Cardiac fibroblast (primary cell): ENCODE data around the gene TRMT1.

Source experiments
- DNase-seq, 2 donors: peaks; one replicate each; pipeline versions ENCODE4 v3.0.0 to v3.0.0-alpha.2; 2010; ENCODE audit warnings: low read depth in 2 of 2
- H3K4me3 ChIP-seq, 2 donors: replicated peaks in 1 of 2; 1 replicate in 1 of 2; 2 replicates in 1 of 2; pipeline ENCODE4 v1.5.1; 2011; ENCODE audit warnings: low read depth in 2 of 2, low read length in 2 of 2, mild to moderate bottlenecking in 2 of 2, moderate library complexity in 1 of 2
- TF ChIP-seq, protein P1 (sequence below): IDR thresholded peaks from one replicate; pipeline ENCODE4 v1.5.1; 2011; ENCODE audit warnings: low read depth, mild to moderate bottlenecking, low read length, inconsistent platforms

The TRMT1 gene

DNA sequence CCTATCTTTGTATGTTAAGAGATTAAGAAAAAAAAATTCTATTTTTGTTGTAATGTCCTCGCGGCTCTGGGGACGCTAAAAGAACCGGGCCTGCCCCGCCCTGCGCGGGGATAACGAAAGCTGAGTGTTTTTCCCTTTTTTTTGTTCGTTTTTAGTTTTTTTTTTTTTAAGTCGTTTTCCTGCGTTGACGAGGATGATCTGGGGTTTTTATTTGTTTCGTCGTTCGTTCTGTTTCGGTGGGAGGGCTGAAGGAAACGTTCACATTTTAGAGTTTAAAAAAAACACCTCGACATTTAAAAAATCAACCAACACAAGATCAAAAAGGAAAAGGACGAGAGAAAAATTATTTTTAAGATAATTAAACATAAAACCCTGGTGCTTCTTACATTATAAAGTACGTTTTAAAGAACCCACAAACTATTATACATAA lies 19.5 kb downstream of the TRMT1 start:
- no peak for DNase-seq
- H3K4me3 ChIP-seq, result no peak overlapping the region
- TF ChIP-seq, protein P1, sequence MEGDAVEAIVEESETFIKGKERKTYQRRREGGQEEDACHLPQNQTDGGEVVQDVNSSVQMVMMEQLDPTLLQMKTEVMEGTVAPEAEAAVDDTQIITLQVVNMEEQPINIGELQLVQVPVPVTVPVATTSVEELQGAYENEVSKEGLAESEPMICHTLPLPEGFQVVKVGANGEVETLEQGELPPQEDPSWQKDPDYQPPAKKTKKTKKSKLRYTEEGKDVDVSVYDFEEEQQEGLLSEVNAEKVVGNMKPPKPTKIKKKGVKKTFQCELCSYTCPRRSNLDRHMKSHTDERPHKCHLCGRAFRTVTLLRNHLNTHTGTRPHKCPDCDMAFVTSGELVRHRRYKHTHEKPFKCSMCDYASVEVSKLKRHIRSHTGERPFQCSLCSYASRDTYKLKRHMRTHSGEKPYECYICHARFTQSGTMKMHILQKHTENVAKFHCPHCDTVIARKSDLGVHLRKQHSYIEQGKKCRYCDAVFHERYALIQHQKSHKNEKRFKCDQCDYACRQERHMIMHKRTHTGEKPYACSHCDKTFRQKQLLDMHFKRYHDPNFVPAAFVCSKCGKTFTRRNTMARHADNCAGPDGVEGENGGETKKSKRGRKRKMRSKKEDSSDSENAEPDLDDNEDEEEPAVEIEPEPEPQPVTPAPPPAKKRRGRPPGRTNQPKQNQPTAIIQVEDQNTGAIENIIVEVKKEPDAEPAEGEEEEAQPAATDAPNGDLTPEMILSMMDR, result no peak

DNA sequence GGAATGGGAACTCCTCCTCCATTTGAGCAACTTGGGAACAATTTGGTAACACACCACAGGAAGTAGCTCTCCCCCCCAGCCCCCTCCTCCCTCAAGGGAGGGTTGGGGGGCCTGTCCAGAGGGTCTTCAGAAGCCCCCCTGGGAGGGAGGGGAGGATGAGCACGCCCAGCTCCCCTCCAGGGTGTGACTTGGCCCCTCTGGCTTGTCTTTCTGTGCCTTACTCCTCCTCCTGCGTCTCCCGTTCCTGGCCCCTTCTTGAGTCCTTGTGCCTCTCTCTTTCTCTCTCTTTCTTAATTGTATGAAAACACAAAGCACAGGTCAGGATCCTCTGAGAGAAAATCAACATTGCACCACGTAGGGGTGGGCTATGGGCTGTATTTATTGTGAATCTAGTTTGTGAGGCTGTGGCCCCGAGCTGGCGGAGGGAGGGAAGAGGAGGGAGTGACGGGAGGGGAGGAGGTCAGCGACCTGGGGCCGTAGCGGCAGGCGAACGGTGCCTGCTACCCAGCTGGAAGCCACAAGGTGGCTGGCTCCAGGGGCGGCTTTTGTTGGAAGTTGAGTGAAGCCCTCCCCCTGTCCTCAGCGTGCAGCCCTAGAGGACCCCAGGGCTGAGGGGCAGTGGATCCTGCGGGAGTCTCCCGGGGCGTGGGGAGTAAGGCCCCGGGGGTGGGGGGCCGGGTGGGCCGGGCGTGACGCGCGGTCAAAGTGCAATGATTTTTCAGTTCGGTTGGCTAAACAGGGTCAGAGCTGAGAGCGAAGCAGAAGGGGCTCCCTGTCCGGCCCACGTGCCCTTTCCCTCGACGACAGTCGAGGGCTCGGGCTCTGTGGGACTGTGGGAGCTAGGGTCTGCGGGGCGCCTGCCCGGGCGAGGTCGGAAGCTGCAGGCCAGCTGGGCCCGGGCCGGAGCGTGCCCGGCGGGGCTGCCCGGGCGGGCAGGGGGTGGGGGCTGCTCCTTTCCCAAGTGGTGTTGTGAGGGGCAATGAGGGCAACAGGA lies 20.3 kb downstream of the TRMT1 start:
- no peak for DNase-seq
- TF ChIP-seq, protein P1, result no peak
- H3K4me3 ChIP-seq, result no peak overlapping the region

DNA sequence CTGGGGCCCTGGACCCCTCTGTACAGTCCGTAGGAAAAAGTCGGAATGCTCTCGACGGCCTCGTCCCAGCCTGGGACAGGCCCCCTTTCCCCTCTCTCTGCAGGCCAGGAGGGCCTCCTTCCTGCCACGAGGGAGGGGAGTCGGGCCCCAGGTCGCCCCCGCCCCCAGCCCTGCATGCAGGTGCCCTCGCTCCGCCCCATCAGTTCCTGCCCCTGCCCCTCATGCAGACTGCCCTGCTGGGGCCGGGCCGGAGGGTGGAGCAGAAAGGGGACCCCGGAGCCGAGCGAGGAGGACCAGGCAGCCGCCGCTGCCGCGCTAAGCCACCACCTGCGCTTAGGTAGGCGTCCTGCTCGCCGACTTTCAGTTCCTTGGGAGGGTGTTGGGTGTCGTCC lies 21.2 kb downstream of the TRMT1 start:
- DNase-seq, result no peak
- no peak overlapping the region for H3K4me3 ChIP-seq
- TF ChIP-seq, protein P1, result no peak

DNA sequence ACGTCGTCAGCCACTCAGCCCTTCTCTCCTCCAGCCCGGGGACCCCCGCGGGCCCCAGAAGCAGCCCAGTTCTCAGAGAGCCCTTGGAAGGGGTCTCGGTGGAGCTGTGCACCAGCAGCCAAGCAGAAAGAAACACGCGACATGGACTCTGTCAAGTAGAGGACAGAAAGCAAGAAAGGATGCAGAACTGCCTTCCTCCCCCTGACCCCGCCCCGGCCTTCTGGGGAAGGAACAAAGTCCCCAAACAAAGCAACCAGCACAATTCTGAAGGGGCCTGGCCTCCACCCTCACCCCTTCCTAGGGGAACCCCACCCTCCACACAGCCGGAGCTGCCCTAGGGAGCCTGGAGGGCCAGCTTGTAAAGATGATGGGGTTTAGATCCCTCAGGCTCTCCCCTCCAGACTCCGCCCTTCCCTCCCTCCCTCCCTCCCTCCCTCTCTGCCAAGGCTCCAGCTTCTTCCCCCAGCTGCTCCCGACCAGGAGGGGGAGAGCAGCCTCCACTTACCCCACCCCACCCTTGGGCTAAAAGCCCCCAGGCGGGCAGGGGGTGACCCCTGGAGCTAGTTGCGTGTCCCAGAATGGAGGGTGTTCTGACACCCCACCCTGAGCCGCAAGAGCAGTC lies 21.7 kb downstream of the TRMT1 start:
- H3K4me3 ChIP-seq, result no peak overlapping the region
- TF ChIP-seq, protein P1, result no peak
- no peak for DNase-seq

DNA sequence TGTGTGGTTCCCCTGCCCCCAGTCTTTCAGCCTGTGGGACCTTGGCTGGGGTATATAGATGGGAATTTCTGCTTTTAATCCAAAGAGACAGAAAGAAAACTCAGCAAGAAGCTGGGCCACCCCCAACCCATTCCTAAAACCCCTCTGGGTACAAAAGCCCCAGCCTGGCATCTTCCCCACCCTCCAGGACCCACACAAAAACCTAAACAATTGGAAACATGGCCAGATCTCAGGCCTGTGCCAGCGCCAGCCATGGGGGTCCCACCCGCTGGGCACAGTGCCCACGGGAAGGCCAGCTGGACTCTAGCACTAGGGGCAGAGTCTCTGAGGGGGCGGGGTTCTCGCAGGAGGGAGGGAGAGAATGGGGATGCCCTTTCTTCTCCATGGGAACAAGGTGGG lies 22.4 kb downstream of the TRMT1 start:
- DNase-seq, result no peak
- TF ChIP-seq, protein P1, result no peak
- no peak overlapping the region for H3K4me3 ChIP-seq

DNA sequence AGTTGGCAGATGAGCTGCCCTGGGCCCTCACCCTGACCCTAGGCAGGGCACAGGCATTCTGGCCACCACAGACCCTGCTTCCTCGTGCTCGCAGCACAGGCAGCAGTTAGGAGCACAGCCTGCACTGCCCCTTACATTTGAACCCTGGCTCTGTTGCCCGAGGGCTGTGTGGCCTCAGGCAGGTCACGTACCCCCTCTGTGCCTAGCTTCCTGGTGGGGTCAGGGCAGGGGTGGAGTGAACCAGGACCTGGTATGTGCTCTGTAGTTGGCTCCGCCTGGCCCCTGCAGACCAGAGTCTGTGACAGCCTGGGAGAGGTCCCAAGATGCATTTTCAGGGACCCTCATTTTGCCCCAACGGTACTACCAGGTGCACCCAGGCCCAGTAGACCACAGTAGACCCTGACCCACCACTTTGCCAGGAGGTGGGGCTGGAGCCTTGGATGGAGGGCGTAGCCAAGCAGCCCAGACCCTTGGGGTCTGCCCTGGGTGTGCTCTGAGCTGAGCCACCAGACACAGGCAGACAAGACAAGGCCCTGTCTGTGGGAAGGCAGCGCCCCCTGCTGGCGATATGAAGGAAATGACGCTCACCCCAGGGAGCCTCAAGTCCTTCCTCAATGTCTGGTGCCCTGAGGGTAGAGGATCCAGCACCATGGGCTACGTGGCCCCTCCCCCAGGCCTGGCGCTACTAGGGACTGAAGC lies 23.0 kb downstream of the TRMT1 start:
- TF ChIP-seq, protein P1, result peak; percentile 88
- peak; percentile 89 for DNase-seq
- H3K4me3 ChIP-seq, result no peak overlapping the region
